Astrocyte of the cerebellum (primary cell): ENCODE measurements around the gene NUP214.

ENCODE experiments used
- DNase-seq: peaks from one replicate; pipeline ENCODE4 v3.0.0-alpha.2; 2011; ENCODE audit warnings: low read depth
- H3K4me3 ChIP-seq: 2 replicates; pipeline ENCODE4 v1.5.1; 2011; ENCODE audit warnings: mild to moderate bottlenecking, low read depth, low read length, moderate library complexity
- in situ Hi-C: cut with HindIII; loops from 2 replicates; pipeline ENCODE4 v1.10.0; 2017; ENCODE audit warnings: low sequenced_read_pairs
- TF ChIP-seq, protein P1 (sequence below): IDR thresholded peaks from 2 replicates; pipeline ENCODE4 v1.5.1; 2012; ENCODE audit warnings: low read length, low read depth, moderate library complexity, mild to moderate bottlenecking; ENCODE audit errors: missing control alignments

NUP214 gene

DNA sequence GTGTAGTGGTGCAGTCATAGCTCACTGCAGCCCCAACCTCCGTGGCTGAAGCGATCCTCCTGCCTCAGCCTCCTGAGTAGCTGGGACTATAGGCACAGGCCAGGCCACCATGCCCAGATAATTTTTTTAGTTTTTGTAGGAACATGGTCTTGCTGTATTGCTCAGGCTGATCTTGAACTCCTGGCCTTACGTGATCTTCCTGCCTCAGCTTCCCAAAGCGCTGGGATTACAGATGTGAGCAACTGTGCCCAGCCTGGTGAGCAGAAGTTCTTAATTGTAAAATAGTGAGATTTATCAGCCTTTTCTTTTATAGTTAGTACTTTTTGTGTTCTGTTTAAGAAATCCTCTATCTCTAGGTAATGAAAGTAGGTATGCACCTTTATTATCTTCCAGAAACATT is 42.5 kb downstream of the NUP214 start:
- no peak for DNase-seq
- in situ Hi-C loops, result no loop called here

DNA sequence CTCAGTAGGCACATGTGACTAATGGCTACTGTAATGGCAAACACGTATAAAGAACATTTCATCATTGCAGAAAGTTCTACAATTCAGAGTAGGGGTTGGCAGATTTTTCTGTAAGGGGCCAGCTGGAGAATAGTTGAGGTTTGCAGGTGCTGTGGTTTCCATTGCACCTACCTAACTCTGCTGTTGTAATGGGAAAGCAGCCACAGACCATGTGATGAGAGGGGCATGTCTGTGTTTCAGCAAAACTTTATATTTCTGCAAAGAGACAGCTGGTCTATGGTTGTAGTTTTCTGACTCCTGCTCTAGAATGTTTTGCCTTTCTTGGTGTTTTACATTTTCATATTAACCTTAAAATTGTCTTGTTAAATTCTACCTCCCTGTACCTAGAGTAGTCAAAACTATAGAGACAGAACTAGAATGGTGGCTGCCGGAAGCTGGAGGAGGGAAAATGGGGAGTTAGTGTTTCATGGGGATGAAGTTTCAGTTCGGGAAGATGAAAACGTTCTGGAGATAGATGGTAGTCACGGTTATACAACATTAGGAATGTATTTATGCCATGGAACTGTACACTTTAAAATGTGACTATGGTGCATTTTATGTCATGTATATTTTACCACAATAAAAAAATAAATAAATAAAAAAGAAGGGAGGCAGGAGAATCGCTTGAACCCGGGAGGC is 44.3 kb downstream of the NUP214 start:
- TF ChIP-seq, protein P1, sequence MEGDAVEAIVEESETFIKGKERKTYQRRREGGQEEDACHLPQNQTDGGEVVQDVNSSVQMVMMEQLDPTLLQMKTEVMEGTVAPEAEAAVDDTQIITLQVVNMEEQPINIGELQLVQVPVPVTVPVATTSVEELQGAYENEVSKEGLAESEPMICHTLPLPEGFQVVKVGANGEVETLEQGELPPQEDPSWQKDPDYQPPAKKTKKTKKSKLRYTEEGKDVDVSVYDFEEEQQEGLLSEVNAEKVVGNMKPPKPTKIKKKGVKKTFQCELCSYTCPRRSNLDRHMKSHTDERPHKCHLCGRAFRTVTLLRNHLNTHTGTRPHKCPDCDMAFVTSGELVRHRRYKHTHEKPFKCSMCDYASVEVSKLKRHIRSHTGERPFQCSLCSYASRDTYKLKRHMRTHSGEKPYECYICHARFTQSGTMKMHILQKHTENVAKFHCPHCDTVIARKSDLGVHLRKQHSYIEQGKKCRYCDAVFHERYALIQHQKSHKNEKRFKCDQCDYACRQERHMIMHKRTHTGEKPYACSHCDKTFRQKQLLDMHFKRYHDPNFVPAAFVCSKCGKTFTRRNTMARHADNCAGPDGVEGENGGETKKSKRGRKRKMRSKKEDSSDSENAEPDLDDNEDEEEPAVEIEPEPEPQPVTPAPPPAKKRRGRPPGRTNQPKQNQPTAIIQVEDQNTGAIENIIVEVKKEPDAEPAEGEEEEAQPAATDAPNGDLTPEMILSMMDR, result no peak
- no peak overlapping the region for H3K4me3 ChIP-seq
- in situ Hi-C loops, result no loop called here
- DNase-seq, result no peak

More for the DNA sequence above, 42.5 kb downstream of the NUP214 start:
- TF ChIP-seq, protein P1, result no peak
- no peak overlapping the region for H3K4me3 ChIP-seq

DNA sequence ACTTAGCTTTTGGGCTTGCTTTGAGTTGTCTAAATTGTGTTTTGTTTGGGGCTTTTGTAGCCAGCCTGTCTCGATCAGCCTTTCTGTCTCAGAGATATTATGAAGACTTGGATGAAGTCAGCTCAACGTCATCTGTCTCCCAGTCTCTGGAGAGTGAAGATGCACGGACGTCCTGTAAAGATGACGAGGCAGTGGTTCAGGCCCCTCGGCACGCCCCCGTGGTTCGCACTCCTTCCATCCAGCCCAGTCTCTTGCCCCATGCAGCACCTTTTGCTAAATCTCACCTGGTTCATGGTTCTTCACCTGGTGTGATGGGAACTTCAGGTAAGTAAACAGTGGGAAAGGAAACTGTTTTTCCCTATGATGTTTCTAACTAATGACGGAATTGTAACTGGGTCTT is 48.6 kb downstream of the NUP214 start:
- H3K4me3 ChIP-seq, result no peak overlapping the region
- TF ChIP-seq, protein P1, result no peak
- in situ Hi-C loops, result no loop called here
- DNase-seq, result no peak

DNA sequence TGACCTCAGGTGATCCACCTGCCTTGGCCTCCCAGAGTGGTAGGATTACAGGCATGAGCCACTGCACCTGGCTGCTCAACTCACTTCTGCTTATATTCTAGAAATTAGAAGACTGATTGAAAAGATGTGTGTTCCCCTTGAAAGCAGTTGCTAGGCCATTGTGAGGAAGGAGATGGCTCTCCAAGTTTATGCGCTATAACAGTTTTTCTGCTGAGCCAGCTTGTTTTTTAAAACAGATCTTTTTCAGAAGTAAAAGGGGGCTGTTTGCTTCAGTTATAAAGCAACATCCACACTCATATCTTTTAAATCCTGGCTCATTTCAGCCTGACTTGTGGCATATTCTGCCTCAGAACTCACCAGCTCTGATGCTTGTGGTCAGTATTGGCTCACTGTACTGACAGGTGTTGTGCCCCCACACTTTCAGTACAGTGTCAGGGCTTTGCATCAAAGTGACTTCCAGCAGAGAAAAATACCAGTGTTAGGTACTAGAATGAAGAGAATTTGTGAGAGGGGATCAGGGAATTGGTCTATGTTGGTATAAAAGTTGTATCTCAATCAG is 49.4 kb downstream of the NUP214 start:
- H3K4me3 ChIP-seq, result no peak overlapping the region
- in situ Hi-C loops, result no loop called here
- TF ChIP-seq, protein P1, result no peak
- no peak for DNase-seq

DNA sequence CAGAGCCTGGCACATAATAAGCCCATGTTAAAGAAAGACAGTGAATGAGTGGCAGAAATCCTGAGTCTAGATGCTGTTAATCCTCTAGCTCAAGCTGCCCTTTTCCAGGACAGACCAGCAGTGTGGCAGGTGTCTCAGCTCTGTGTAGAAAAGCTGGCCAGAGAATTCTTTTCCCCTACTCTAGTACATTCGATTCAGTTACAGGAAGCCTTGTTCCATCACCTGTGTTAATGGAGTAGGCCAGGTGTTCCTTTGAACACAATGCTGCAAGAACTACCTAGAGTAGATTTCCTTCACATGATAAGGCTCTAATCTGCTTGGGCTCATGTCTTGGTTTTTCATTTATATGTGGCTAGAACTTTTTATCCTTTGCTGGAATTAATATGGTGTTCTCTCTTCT is 52.5 kb downstream of the NUP214 start:
- no peak for DNase-seq
- in situ Hi-C loops, result no loop called here
- H3K4me3 ChIP-seq, result no peak overlapping the region
- TF ChIP-seq, protein P1, result no peak

DNA sequence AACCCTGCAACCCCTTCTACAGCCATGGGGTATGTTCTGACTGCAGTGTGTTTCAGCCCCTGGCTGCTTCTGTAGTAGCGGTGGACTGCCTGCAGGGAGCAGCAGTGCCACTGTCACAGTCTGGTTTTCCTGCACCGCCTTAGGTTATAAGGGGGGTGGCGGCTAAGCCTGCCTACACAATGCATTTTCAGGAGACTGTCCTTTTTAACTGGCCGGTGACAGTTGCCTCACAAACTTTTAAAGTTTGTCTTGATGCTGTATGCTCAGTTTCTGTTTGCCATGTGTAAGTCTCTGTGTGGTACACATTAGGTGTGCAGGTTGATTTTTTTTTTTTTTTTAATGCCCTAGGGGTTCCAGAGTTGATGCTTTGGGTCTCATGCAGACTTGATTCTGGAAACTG is 53.0 kb downstream of the NUP214 start:
- peak; percentile 38 for DNase-seq
- in situ Hi-C loops, result no loop called here
- no peak overlapping the region for H3K4me3 ChIP-seq
- TF ChIP-seq, protein P1, result peak; percentile 97
